RWPE1 (cell line): ENCODE data around the gene ADGRV1.
"Not testable (repeated sequence)": the region's sequence is repeated elsewhere in the genome, so short reads cannot be mapped to it uniquely, and the experiment has no call there.

Experiments
- CTCF ChIA-PET: fragments of 350-600 bp; sonication (Branson Sonifier 250); formaldehyde crosslinking; extraction: SDS; loops from one replicate; lab custom pipeline; 2021; lab: Yijun Ruan, JAX
- POLR2A ChIA-PET: fragments of 400-600 bp; formaldehyde crosslinking; extraction: SDS; loops from one replicate; lab custom pipeline; 2020; ENCODE audit warnings: antibody characterized with exemption; ENCODE audit not compliant: low non-redundant PET; lab: Yijun Ruan, JAX
- DNase-seq: peaks from one replicate; pipeline ENCODE4 v3.0.0; 2012; ENCODE audit warnings: low spot score
- H3K27ac ChIP-seq: fragments of 450-650 bp; 2 replicates; pipeline ENCODE4 v1.5.1; 2017
- TF ChIP-seq, protein P1 (sequence below): fragments of 450-650 bp; conservative IDR thresholded peaks from 2 replicates; pipeline ENCODE4 v1.5.1; 2017; ENCODE audit warnings: low read depth, mild to moderate bottlenecking

The ADGRV1 gene

DNA sequence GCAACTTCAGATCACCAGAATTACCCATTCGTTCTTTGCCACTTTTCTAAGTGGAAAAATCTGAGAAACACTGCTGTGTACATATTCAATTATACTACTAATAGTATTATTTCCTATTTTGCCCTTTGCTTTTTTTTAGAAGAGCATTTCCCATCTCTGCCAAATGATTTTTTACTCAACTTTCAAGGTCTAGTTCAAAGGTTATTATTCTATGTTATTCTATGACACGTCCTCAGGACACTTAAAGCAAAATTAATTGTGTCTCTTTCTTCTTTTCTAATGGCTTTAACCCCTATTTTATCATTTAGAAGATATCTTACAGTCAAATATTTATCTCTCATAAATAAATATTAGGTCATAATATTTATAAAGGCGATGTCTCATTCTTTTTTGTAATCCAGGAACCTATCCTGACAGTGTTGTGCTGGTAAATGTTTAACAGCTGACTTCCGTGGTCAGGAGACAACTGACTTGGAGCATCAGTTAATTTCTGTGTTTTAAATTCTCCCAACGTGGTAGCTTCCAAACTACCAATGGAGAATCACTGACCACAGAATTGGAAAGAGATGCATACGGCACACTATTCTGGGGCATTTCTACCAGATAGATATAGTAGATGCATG is 449.3 kb downstream of the ADGRV1 start:
- CTCF ChIA-PET: no interaction called here

GRCh38 chr5:91010090-91010489 is 451.5 kb downstream of the ADGRV1 start:
- ChIA-PET POLR2A (no interaction called here), CTCF (interaction anchor here (1.3 kb wide), 1 partner anchor 10 kb away, joined by 3 read pairs; no protein-coding TSS in a partner anchor)
- no peak for DNase-seq

More for the DNA sequence above, 449.3 kb downstream of the ADGRV1 start:
- no peak overlapping the region for H3K27ac ChIP-seq
- POLR2A ChIA-PET: no interaction called here
- TF ChIP-seq, protein P1, sequence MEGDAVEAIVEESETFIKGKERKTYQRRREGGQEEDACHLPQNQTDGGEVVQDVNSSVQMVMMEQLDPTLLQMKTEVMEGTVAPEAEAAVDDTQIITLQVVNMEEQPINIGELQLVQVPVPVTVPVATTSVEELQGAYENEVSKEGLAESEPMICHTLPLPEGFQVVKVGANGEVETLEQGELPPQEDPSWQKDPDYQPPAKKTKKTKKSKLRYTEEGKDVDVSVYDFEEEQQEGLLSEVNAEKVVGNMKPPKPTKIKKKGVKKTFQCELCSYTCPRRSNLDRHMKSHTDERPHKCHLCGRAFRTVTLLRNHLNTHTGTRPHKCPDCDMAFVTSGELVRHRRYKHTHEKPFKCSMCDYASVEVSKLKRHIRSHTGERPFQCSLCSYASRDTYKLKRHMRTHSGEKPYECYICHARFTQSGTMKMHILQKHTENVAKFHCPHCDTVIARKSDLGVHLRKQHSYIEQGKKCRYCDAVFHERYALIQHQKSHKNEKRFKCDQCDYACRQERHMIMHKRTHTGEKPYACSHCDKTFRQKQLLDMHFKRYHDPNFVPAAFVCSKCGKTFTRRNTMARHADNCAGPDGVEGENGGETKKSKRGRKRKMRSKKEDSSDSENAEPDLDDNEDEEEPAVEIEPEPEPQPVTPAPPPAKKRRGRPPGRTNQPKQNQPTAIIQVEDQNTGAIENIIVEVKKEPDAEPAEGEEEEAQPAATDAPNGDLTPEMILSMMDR: no peak
- no peak for DNase-seq

DNA sequence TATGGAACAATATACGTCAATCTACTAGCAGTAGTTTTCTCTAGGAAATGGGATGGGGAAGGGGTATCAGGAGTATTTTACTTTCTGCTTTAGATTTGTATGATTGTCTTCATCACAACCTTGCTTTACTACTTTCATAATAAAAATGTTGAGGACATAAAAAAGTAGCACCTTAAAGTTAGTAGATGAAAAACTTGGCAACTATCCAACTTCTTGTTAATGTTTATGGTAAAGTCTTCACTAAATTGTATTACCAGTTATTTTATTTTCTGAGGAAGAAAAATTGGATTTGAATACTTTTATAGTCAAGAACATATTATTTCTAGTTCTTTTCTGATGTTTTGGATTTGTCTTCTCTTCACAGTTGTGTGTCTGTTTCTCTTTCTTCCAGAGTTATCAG is 452.4 kb downstream of the ADGRV1 start:
- POLR2A ChIA-PET: no interaction called here
- TF ChIP-seq, protein P1: no peak
- no peak for DNase-seq
- CTCF ChIA-PET: no interaction called here
- no peak overlapping the region for H3K27ac ChIP-seq

More at GRCh38 chr5:91010090-91010489, 451.5 kb downstream of the ADGRV1 start:
- H3K27ac ChIP-seq: no peak overlapping the region
- TF ChIP-seq, protein P1: no peak

GRCh38 chr5:91012867-91013266 is 454.3 kb downstream of the ADGRV1 start:
- DNase-seq, POLR2A ChIA-PET, H3K27ac ChIP-seq: not testable (repeated sequence)
- CTCF ChIA-PET: interaction anchor here (0.7 kb wide), 1 partner anchor 154 kb away, joined by 4 read pairs; no protein-coding TSS in a partner anchor

DNA sequence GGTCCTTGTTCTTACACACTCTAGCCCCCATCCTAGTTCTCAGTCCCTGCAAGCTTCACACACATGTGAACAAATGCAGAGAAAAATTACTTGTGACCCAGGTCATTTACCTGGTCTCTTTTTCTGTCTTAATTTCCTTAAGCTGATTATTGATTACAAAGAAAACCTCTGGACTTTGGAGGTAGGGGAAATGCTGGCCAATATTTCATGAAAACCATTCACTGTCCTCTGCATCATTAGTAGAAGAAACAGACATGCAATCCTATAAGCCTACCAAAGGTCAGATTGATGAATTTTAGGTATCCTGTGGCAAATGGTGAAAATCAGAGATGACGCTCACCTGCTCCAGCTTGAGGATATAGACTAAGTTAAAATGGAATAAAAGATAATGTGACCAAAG is 457.7 kb downstream of the ADGRV1 start:
- DNase-seq: no peak
- ChIA-PET POLR2A (no interaction called here), CTCF (interaction anchor here (1.1 kb wide), 2 partner anchors 23 to 151 kb away, joined by 3 to 7 read pairs; no protein-coding TSS in a partner anchor)
- H3K27ac ChIP-seq: no peak overlapping the region
- TF ChIP-seq, protein P1: no peak

DNA sequence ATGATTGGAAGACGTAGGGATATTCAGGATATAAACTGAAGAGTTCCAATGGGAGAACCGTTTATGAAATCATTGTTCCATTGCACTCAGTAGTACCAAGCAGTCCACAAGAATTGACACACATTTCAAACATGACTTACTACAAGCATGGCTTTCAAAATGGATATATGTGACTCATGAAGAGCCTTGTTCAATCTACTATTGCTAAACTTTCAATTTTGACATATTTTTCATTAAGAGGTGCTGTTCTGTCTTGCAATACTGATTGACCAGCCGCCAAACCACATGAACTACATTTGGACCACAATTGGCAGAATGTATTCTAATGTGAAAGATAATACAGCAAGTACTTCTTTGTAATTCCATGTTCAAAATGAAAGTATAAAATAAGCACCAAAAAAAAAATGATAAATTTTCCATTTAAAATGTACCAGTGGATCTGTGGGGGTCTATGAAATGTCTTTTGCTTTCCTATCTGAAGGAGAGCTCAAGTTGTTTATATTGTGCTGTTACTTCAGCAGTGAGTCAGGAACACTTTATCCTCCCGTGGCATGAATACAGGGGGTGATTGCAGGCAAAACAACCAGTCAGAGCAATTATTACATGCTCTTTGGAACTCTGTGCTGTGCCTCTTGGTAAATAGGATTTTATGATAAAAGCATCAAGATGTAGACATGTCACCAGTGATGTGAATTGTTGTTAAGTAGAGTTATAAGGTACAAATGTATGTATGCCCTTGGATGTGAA is 458.5 kb downstream of the ADGRV1 start:
- DNase-seq: peak; percentile 64
- TF ChIP-seq, protein P1: no peak
- CTCF ChIA-PET: interaction anchor here (0.5 to 1.1 kb wide), 2 partner anchors 24 to 227 kb away, joined by 3 to 7 read pairs; no protein-coding TSS in a partner anchor
- POLR2A ChIA-PET: no interaction called here
- no peak overlapping the region for H3K27ac ChIP-seq
